Endothelial cell (in vitro differentiated cells): ENCODE data around the gene ABCD3. TPM values are rescaled to one million over a fixed set of nuclear protein-coding genes. Genes with fewer than 3 reads are reported as not detected.

Source experiments
- DNase-seq: peaks from one replicate; pipeline ENCODE4 v3.0.0; 2021; ENCODE audit warnings: low spot score
- H3K27ac Mint-ChIP-seq: one replicate; pipeline ENCODE4 v1.8.0; 2021; ENCODE audit warnings: mixed read lengths, inconsistent platforms; ENCODE audit not compliant: unreplicated experiment
- H3K27me3 Mint-ChIP-seq: one replicate; pipeline ENCODE4 v1.8.0; 2021; ENCODE audit warnings: mild to moderate bottlenecking, moderate library complexity, mixed read lengths, inconsistent platforms; ENCODE audit not compliant: unreplicated experiment
- H3K36me3 Mint-ChIP-seq: one replicate; pipeline ENCODE4 v1.8.0; 2021; ENCODE audit warnings: mild to moderate bottlenecking, low read depth, mixed read lengths, inconsistent platforms; ENCODE audit not compliant: unreplicated experiment
- H3K4me1 Mint-ChIP-seq: one replicate; pipeline ENCODE4 v1.8.0; 2021; ENCODE audit warnings: mild to moderate bottlenecking, mixed read lengths, inconsistent platforms; ENCODE audit not compliant: unreplicated experiment
- H3K4me3 Mint-ChIP-seq: one replicate; pipeline ENCODE4 v1.8.0; 2021; ENCODE audit warnings: mild to moderate bottlenecking, mixed read lengths, inconsistent platforms; ENCODE audit not compliant: unreplicated experiment
- H3K9me3 Mint-ChIP-seq: one replicate; pipeline ENCODE4 v1.8.0; 2021; ENCODE audit warnings: mixed read lengths, inconsistent platforms; ENCODE audit not compliant: unreplicated experiment
- total RNA-seq: library from RNA; stranded (reverse); fragmentation: NEBNext Ultra II Directional; extraction: Animal tissue kit (Norgen Biotek cat#: 25700); gene quantifications from one replicate; pipeline ENCODE4 v1.2.1, GENCODE V29; 2021; ENCODE audit not compliant: unreplicated experiment
- TF ChIP-seq, protein P1 (sequence below): fragments of 200-600 bp; sonication (generic); IDR thresholded peaks from one replicate; pipeline ENCODE4 v1.5.0; 2021; ENCODE audit warnings: antibody characterized with exemption; ENCODE audit not compliant: unreplicated experiment

Gene ABCD3
- total RNA-seq, 1 donor from 2014 or later = 59.6 TPM

DNA sequence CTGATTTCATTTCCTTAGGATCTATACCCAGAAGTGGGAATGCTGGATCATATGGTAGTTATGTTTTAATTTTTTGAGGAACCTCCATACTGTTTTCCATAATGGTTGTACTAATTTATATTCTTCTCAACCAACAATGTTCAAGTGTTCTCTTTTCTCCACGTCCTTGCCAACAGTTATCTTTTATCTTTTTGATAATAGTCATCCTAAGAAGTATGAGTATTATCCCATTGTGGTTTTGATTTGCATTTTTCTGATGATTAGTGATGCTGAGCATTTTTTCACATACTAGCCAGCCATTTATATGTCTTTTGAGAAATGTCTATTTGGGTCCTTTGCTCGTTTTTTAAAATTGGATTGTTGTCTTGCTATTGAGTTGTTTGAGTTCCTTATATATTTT is 38.5 kb downstream of the ABCD3 start:
- H3K27me3 Mint-ChIP-seq = peaks cover 8% of the 10 kb centered on the region
- peaks cover 27% of the 10 kb centered on the region for H3K36me3 Mint-ChIP-seq
- TF ChIP-seq, protein P1, sequence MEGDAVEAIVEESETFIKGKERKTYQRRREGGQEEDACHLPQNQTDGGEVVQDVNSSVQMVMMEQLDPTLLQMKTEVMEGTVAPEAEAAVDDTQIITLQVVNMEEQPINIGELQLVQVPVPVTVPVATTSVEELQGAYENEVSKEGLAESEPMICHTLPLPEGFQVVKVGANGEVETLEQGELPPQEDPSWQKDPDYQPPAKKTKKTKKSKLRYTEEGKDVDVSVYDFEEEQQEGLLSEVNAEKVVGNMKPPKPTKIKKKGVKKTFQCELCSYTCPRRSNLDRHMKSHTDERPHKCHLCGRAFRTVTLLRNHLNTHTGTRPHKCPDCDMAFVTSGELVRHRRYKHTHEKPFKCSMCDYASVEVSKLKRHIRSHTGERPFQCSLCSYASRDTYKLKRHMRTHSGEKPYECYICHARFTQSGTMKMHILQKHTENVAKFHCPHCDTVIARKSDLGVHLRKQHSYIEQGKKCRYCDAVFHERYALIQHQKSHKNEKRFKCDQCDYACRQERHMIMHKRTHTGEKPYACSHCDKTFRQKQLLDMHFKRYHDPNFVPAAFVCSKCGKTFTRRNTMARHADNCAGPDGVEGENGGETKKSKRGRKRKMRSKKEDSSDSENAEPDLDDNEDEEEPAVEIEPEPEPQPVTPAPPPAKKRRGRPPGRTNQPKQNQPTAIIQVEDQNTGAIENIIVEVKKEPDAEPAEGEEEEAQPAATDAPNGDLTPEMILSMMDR = no peak
- peaks cover 6% of the 10 kb centered on the region for H3K9me3 Mint-ChIP-seq
- no peak overlapping the region for H3K27ac Mint-ChIP-seq
- no peak overlapping the region for H3K4me3 Mint-ChIP-seq
- peaks cover 5% of the 10 kb centered on the region for H3K4me1 Mint-ChIP-seq
- no peak for DNase-seq

DNA sequence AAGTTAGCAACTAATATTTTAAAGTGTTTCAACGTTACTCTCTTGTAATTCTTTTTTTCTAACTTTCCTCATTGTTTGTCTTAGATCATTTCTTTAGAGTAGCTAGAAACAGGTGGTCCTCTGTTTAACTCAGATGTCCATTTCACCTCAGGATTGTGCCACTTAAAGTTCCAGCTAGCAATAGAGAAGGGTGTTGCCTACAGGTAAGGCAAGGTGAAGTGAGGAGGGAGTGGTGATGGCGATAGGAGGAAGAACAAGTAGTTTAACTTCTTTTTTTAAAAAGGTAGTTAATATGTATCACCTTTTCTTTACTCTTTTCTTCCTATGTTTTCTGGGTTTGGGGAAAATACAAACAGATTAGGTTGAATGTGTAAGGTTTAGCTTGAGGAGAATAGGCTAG is 44.4 kb downstream of the ABCD3 start:
- no peaks in the 10 kb centered on the region for H3K27me3 Mint-ChIP-seq
- H3K36me3 Mint-ChIP-seq = peaks cover 28% of the 10 kb centered on the region
- peak overlapping the region; percentile 88 for H3K27ac Mint-ChIP-seq
- TF ChIP-seq, protein P1 = no peak
- no peak for DNase-seq
- peaks cover 30% of the 10 kb centered on the region for H3K4me1 Mint-ChIP-seq
- no peaks in the 10 kb centered on the region for H3K9me3 Mint-ChIP-seq
- peak overlapping the region; percentile 39 for H3K4me3 Mint-ChIP-seq

GRCh38 chr1:94463056-94463764 is 45.0 kb downstream of the ABCD3 start:
- H3K4me1 Mint-ChIP-seq = peaks cover 30% of the 10 kb centered on the region
- DNase-seq = no peak
- peak overlapping the region; percentile 39 for H3K4me3 Mint-ChIP-seq
- TF ChIP-seq, protein P1 = no peak
- no peaks in the 10 kb centered on the region for H3K27me3 Mint-ChIP-seq
- H3K36me3 Mint-ChIP-seq = peaks cover 28% of the 10 kb centered on the region
- H3K27ac Mint-ChIP-seq = peak overlapping the region; percentile 88
- H3K9me3 Mint-ChIP-seq = no peaks in the 10 kb centered on the region

GRCh38 chr1:94463765-94464330 is 45.7 kb downstream of the ABCD3 start:
- Mint-ChIP-seq H3K9me3 (no peaks in the 10 kb centered on the region), H3K4me1 (peaks cover 30% of the 10 kb centered on the region), H3K4me3 (peak overlapping the region; percentile 37), H3K27ac (peak overlapping the region; percentile 70), H3K27me3 (no peaks in the 10 kb centered on the region), H3K36me3 (peaks cover 28% of the 10 kb centered on the region)
- TF ChIP-seq, protein P1 = no peak
- no peak for DNase-seq

- Mint-ChIP-seq H3K27ac (no peak overlapping the region), H3K4me3 (no peak overlapping the region), H3K9me3 (no peaks in the 10 kb centered on the region), H3K27me3 (no peaks in the 10 kb centered on the region), H3K4me1 (peaks cover 15% of the 10 kb centered on the region), H3K36me3 (peaks cover 22% of the 10 kb centered on the region)
- TF ChIP-seq, protein P1 = no peak
- DNase-seq = no peak
Measured at GRCh38 chr1:94468708-94469107, 50.5 kb downstream of the ABCD3 start.
